Measurements from ENCODE around the gene TRIM17.

TRIM17 gene

DNA sequence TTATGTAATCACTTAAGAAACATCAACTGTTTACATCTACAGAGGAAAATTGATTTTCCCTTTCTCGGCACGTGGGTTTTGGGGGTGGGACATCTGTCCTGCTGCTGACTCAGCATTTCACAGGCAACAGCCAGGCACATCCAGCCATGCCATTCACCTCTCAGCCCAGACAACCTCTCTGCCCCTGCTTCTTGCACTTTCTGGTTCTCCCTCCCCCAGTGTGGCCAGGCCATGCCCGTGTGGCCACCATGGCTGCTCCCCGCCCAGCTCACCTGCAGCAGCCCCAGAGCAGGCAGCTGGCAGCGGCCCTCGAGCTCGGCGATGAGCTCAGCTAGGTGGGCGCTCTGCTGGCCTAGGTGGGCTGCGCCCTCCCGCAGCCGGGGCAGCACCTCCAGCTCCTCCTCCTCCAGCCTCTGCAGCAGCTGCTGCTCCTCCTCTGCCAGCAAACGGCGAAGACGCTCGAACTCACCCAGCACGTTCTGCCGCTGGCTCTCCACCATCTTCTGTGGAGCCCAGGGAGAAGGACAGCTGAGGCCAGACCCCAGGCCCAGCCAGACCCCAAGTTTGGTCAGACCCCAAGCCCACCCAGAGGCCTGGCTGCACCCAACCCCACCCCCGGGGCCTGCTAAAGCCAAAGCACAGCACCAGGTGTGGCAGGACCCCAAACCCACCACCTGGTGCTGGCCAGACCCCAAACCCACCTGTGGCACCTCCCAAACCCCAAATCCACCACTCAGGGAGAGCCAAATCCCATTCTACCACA, 15.8 kb downstream of the TRIM17 start:
- DNase-seq, result no peak

GRCh38 chr1:228400237-228400651, 16.4 kb downstream of the TRIM17 start:
- no peak for DNase-seq

- DNase-seq, result no peak
Observed at GRCh38 chr1:228399531-228400236, 17.0 kb downstream of the TRIM17 start.

GRCh38 chr1:228398741-228399461, 17.8 kb downstream of the TRIM17 start:
- DNase-seq, result no peak

- no peak for DNase-seq
Observed at GRCh38 chr1:228397966-228398365, 18.7 kb downstream of the TRIM17 start.

GRCh38 chr1:228396770-228397662, 19.6 kb downstream of the TRIM17 start:
- DNase-seq, result no peak

- DNase-seq, result no peak
Observed at GRCh38 chr1:228394571-228395394, 21.9 kb downstream of the TRIM17 start.

DNA sequence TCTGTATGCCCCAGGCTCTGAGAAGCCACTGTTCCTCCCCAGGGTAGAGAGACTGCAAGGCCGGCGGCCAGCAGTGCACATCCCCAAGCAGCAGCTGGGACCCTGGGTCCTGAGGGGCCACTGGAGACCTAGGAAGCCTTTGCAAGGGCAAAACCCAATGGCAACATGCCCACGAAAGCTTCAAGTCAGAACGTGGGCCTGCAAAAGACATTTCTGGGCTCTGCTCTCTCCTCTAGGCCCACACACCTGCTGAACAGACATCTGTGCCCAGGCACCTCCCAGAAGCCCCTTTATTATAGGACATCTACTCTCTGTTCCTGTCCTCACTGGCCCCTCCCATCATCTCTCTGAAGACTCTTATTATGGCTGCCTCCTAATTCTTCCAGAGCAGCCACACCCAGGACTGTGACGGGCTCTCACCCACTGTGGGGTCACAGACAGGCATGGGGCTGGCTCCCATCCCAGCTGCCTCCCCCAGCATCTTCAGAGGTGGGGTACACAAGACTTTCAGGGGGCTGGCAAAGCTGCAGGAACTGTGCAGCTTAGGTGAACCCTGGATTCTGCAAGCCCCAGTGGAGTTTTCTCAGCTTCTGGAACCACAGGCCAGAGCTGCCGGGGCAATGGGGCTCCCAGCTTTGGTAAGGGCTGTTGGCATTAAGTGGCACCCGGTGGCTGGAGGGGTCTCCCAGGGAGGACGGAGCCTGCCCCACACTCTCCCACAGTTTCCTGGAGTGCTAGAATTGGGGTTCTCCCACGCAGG, 22.7 kb downstream of the TRIM17 start:
- DNase-seq, result no peak

- peak; percentile 66 for DNase-seq
Observed at GRCh38 chr1:228393268-228393701, 23.4 kb downstream of the TRIM17 start.

DNA sequence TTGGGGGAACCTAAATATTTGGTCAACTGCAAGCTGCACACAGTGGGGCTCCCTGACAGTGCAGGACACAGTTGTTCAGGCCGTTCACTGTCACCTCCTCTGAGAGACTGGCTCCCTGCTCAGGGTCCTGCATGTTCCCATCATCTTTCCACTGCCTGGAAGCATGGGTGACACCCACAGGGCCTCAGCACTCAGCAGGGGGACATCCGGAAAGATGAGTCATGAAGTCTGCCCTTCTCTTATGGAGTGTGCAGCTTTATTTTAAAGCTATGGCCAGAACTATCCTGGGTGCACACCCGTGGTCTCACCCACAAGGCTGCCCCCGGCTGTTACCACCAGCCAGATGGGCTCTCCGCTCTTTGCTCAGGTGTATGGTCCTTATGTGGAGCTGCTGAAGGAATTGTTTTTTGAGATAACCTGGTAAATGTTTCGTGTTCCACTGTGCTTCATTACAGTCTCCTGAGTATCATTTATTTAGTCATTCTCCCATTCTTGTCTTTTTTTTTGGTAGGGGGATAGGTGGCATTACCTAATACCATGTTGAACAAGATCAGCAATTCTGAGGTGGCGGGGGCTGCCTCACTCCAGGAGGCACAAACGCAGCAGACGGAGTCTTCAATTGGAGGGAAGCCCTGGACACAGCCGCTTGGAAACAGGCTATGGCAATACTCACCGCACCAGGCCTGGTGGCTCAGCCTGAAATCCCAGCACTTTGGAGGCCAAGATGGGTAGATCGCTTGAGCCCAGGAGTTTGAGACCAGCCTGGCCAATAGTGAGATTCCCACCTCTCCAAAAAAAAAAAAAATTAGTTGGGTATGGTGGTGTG, 24.3 kb downstream of the TRIM17 start:
- DNase-seq, result peak; percentile 24

- no peak for DNase-seq
Observed at GRCh38 chr1:228391411-228392020, 25.1 kb downstream of the TRIM17 start.

- DNase-seq, result no peak
Observed at GRCh38 chr1:228390649-228391048, 26.0 kb downstream of the TRIM17 start.

DNA sequence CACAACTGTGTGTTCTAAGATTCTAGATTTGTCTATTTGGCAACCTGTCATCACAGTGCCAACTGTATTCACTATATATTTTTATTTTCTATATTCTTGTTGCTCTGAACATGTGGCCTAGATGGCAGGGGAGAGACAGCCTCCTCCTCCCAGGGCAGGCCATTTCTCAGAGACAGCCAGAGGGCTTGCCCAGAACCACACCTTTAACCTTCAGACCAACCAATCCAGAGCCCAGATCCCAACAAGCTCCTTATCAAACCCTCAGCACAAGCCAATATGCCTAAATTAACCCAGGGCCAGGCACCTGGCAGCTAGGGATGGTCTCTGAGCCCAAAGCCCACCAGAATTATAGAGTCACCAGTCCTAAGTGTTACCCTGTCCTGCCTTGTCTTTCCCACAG, 29.3 kb downstream of the TRIM17 start:
- DNase-seq, result no peak

DNA sequence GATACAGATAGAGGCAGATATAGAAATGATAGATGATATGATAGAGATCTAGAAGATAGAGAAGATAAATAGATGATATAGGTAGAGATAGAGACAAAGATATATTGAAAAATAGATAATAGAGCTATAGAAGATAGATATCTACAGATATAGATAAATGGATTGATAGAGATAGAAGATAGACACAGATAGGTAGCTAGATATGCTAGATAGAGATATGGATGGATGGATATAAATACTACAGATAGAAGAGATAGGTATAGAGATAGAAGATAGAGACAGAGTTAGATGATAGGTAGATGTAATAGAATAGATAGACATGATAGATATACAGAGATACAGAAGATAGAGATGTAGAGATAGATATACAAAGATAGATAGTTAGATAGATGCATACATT, 31.4 kb downstream of the TRIM17 start:
- no peak for DNase-seq

DNA sequence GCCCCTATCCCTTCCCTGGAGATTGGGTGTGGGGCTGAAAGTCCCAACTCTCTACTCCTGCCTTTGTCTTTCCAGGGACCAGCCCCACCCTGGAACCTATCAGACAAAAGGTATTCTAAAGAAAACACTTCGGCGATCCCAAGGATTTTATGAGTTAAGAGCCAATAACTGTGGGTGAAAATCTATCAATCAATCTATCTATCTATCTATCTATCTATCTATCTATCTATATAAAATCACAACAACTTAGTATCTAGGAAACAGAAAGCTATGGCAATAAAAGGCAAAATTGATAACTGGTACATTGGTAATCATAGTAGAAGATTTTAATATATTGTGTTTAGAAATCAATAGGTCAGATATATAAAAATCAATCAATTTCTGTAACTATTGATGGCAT, 32.9 kb downstream of the TRIM17 start:
- DNase-seq, result no peak

GRCh38 chr1:228381356-228381755, 35.3 kb downstream of the TRIM17 start:
- DNase-seq, result no peak

GRCh38 chr1:228379666-228380065, 37.0 kb downstream of the TRIM17 start:
- no peak for DNase-seq

DNA sequence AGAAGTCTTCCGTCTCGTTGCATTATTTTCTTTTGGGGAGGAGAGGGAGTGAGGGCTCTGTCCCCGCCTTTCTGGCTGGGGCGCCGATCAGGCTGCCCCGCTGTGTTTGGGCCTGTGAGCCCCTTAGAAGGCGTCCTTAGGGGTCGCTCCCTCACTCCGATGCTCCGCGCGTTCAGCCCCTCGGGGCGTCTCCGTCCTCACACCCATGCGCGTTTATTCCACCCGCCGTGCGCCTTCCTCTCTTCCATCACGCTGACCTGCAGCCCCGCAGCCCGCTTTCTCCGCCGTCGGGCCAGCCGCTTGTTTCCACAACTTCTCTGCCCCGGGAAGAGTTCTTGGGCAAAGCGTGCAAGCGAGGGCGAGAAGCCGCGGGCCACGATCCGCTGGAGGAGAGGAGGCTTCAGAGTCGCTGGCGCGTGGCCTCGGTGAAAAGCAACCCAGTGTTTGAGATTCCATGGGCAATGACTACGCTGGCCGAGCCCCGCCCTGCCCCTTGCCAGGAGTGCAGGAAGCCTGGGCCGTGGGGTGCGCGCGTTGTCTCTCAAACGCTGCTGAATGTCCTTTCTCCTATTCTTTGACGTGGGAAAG, 37.7 kb downstream of the TRIM17 start:
- DNase-seq, result no peak

Data from fibroblast of upper back skin (primary cell).